Activated CD8-positive, alpha-beta memory T cell treated with anti-CD3 and anti-CD28 coated beads, Interleukin-2, amount 50 U/mL, for 48 hours (primary cell): ENCODE measurements around the gene AKR1C1.
"Not testable (repeated sequence)": the region's sequence is repeated elsewhere in the genome, so short reads cannot be mapped to it uniquely, and the experiment has no call there.

ENCODE experiments used
- DNase-seq: peaks from one replicate; pipeline ENCODE4 v3.0.0-alpha.2; 2020

The AKR1C1 gene

GRCh38 chr10:4984971-4985594 is 21.9 kb downstream of the AKR1C1 start:
- DNase-seq: no peak

- DNase-seq: not testable (repeated sequence)
These were observed 24.9 kb downstream of the AKR1C1 start for GRCh38 chr10:4988000-4988641.

GRCh38 chr10:4990217-4990616 is 27.0 kb downstream of the AKR1C1 start:
- DNase-seq: no peak

GRCh38 chr10:4991463-4991862 is 28.2 kb downstream of the AKR1C1 start:
- not testable (repeated sequence) for DNase-seq

- not testable (repeated sequence) for DNase-seq
These were observed 29.3 kb downstream of the AKR1C1 start for GRCh38 chr10:4992564-4992963.

GRCh38 chr10:4994260-4994659 is 31.0 kb downstream of the AKR1C1 start:
- not testable (repeated sequence) for DNase-seq

GRCh38 chr10:4998671-4999070 is 35.5 kb downstream of the AKR1C1 start:
- no peak for DNase-seq

- DNase-seq: no peak
These were observed 39.0 kb downstream of the AKR1C1 start for GRCh38 chr10:5002013-5002727.

- not testable (repeated sequence) for DNase-seq
These were observed 40.2 kb downstream of the AKR1C1 start, which contains the start of gene AKR1C2 for GRCh38 chr10:5003127-5004029. Gene AKR1C2, minus strand, starts transcription at chr10:5003857. Its CDS starts 22 bp downstream, at chr10:5003835.

GRCh38 chr10:5004030-5004385 is 40.8 kb downstream of the AKR1C1 start:
- DNase-seq: not testable (repeated sequence)

GRCh38 chr10:5004501-5004900 is 41.3 kb downstream of the AKR1C1 start:
- DNase-seq: not testable (repeated sequence)

- not testable (repeated sequence) for DNase-seq
These were observed 45.8 kb downstream of the AKR1C1 start for GRCh38 chr10:5008857-5009548.

GRCh38 chr10:5010043-5010442 is 46.8 kb downstream of the AKR1C1 start:
- DNase-seq: not testable (repeated sequence)

- not testable (repeated sequence) for DNase-seq
These were observed 48.2 kb downstream of the AKR1C1 start for GRCh38 chr10:5011392-5011791.

- DNase-seq: no peak
These were observed 49.4 kb downstream of the AKR1C1 start for GRCh38 chr10:5012595-5012994.

- no peak for DNase-seq
These were observed 50.2 kb downstream of the AKR1C1 start for GRCh38 chr10:5013385-5013784.

GRCh38 chr10:5014200-5014910 is 51.1 kb downstream of the AKR1C1 start:
- DNase-seq: not testable (repeated sequence)

- DNase-seq: no peak
These were observed 51.7 kb downstream of the AKR1C1 start for GRCh38 chr10:5014936-5015335.

- no peak for DNase-seq
These were observed 54.9 kb downstream of the AKR1C1 start for GRCh38 chr10:5018134-5018533.

GRCh38 chr10:5018671-5019277 is 55.6 kb downstream of the AKR1C1 start:
- DNase-seq: not testable (repeated sequence)
